NK-92 treated with Interleukin-12 subunit alpha and Interleukin-12 subunit beta, amount 100 ng/mL, for 24 hours (cell line): Measurements from ENCODE around the gene LMOD1.
"Not testable (repeated sequence)": the region's sequence is repeated elsewhere in the genome, so short reads cannot be mapped to it uniquely, and the experiment has no call there.

Experiments used
- DNase-seq: peaks from one replicate; lab custom pipeline; 2025; lab: John Stamatoyannopoulos, UW

LMOD1 gene

DNA sequence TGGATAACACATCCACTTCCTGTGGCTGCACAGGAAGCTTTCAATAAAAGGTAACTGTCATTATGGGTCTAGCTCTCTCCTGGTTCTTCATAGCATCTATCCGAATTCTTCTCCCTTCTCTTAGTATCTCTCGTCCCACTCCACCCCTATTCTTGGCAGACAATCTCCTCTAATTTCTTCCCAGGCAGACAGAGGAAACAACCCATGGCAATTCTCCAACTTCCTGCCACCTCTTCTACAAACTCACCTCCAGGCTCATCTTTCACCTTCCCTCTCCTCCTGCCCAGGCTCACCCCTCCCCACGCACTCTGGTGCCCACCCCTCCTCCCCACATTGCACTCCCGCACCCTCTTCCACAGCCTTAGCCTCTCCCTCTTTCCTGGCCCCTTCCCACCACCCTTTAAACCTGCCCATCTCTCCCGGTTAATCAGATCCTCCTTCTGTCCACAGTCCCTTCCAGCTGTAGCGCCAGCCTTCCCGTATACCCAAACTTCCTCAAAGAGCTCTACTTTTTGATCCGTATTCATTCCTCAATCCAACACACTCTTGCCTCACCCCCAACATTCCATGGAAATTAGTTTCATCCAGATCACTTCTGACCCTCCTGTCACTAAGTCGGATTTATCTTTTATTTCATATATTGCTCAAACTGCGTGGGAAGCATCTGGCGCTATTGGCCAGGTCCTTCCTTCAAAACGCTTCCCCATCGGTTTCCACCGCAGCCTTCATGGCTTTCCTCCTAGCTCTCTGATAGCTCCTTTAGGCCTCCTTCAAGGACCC, 31.7 kb downstream of the LMOD1 start:
- DNase-seq, result no peak

DNA sequence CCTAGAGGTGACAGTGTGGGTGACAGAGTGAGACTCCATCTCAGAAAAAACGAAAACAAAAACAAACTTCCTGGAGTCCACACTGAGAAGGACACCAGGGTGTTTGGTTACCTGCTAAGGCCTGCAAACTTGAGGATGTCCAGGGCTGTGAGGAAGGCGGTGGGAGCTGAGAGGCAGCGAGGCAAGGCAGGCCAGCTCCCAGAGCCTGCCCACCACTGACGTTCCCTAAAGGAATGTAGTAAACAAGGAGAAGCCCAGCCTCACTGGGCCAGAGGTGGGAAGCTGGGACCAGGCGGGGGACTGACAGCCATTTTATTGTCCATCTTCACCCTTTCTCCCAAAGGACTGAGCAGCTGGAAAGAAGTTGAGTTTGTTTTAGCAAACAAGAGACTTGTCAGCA, 33.5 kb downstream of the LMOD1 start:
- no peak for DNase-seq

DNA sequence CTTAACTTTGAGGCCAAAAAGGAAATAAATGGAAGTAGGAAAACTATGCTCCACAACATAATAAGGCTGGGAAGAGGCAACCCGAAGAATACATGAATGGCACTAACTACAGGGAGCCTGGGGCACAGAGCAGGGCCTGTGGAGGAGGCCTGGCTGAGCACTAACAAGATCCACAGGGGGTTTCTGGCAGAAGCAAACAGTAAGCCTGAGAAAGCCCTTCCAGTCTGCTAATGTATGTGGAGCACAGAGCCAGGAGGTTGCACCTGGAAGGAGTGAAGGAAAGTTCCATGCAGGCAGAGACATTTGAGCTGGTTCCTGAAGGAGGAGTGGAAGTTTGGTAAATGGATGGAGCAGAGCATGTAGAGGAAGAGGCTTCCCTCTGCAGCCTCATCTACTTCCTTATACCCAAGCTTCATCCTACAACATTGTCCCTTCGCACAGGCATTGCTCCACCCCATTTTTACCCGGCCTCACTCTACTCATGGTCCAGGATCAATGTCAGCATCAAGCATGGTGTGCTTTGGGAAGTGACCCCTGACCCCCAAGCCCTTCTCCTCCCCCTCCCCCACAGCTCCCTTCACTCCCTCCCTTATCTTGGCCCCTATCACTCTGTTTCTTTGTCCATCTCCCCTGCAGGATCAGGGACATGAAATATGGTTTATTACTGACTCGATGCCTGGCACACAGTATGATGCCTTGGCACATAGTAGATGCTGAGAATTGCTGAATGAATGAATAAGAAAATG, 34.3 kb downstream of the LMOD1 start:
- no peak for DNase-seq

DNA sequence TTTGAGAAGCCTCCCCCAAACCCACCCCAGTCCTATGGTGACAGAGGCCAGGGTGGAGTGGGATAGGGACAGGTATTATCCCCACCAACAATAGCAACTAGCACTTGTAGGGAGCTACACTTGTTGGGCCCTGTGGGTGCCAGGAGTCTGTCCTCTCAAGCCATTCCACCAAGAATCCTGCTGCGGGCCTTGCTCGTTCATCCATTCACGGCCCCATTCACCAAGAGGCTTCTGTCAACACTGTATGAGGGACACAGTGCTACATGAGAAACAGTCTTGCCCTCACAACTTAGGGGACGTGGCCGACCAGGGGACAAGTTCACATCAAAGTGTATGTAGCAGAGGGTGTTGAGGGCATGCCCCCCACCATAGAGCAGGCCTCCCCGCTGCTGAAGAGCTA, 38.7 kb downstream of the LMOD1 start:
- DNase-seq, result no peak

DNA sequence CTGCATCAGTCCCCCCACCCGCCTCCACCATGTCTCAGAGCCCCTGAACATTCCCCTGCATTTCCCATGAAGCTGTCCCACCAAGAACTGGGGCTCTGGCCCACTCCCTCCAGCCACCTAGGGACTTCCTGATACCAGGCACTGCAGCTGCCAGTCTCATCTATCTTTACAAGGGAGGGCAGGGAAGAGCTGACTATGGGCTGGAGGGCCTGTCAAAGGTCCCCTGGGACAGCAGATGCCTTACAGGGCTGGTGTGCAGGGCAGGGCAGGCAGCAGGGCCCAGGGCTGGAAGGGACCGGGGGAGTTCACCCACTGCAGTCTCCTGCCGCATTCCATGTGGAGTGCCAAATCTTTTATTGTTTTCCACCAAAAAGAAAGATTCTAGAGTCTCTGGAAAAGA, 40.0 kb downstream of the LMOD1 start:
- DNase-seq, result no peak

DNA sequence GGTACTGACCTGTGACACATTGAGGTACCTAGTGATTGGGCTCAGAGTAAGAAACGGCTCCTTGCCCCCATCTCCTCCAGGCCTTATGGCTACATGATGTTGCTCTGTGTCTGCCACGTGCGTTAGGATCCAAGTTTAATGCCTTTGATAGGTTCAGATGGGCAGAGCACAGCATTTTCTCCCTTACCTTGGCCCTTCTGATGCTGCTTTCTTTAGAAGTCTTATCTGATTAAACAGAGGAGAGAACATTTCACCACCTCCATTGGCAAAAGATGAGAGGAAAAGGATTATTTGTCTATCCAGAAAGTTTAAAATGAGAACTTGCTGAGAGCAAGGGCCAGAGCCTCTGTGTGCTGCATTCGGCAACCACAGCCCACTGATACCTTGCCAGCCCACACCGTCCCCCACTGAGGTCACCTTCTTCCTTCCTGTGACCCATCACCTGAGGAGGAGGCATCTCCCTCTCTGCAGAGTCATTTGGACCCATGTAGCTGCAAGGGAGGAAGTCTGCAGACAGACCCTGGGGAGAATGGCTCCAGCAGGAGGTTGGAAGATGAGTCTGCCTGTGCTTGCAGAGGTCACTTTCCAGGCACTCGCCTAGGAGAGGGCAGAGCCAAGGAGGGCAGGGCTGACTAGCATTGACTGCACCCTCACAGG, 41.0 kb downstream of the LMOD1 start:
- peak; percentile 11 for DNase-seq

DNA sequence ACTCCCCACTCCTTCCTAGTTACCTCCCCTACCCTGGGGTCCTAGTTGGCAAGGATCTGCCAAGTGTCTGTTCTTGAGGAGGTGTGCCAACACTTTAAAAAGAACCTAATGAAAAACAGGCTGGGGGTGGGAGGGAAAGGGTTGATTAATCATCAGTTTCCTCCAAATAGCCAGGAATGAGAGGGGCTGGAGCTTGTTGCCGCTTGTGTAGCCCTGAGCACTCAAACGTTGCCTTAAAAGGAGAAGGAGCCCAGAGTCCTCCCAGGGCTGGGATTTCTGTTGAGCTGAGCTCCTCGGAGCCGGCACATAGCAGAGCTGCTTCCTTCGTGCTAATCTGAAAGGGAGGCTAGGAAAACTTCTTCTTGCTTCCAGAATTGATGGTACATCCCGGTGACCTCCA, 41.8 kb downstream of the LMOD1 start:
- no peak for DNase-seq

DNA sequence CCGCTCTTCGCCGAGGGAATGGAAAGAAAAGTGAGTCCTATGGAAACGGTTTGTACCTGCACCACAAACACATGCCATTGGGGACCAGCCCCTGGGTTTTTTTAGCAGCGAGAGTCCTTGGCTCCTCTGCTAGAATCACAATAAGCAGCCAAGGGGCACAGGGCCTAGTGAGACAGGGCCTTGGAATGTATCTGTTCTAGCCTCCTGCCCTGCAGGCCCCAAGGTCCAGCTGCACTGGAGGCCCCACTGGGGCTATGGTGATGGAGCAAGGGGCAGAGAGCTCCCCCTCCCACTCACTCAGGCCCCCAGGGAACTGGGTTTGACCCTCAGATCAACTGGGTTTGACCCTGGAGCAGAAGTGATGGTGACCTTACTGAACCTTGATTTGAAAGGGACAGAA, 43.2 kb downstream of the LMOD1 start:
- no peak for DNase-seq

DNA sequence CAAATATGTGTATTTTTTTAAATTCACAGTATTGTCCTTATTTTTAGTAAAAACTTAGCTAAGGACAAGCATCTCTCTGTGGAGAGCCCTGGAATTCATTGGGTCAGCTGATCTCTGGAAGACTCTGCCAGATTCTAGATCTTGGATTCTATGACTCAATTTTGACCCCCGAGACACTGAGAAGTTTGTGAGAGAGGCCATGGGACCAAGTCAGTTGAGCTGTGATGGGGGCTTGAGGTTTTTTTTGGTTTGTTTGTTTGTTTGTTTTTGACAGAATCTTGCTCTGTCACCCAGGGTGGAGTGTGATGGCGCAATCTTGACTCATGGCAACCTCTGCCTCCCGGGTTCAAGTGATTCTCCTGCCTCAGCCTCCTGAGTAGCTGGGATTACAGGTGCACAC, 44.1 kb downstream of the LMOD1 start:
- DNase-seq, result no peak

DNA sequence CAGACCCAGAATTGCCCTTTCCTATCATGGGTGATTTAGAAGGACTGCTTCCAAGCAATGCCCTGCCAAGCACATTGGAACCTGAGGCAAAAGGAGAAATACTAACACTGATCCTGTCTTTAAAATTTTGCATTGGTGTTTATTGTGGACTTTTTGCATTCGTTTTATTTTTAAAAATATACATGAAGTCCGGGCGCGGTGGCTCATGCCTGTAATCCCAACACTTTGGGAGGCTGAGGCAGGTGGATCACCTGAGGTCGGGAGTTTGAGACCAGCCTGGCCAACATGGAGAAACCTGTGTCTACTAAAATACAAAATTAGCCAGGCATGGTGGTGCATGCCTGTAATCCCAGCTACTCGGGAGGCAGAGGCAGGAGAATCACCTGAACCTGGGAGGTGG, 45.3 kb downstream of the LMOD1 start:
- DNase-seq, result not testable (repeated sequence)

DNA sequence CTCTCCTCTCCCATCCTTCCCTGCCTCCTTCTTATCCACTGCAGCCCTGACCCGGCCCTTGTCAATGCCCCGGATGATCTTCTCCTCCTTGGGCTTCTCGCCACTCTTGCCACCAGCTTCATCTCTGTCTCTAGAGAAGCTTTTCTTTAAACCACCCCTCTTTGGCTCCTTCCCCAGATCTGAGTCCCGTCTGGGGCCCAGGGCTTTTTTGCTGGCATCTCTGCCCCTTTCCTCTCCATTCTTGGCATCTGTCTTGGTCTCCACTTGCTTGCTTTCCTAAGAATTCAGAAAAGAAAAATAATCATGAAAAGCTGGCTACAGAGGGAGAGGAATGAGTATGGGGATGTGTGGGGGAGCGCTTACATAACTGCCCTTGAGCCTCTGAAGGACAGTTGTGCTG, 45.9 kb downstream of the LMOD1 start:
- DNase-seq, result no peak

DNA sequence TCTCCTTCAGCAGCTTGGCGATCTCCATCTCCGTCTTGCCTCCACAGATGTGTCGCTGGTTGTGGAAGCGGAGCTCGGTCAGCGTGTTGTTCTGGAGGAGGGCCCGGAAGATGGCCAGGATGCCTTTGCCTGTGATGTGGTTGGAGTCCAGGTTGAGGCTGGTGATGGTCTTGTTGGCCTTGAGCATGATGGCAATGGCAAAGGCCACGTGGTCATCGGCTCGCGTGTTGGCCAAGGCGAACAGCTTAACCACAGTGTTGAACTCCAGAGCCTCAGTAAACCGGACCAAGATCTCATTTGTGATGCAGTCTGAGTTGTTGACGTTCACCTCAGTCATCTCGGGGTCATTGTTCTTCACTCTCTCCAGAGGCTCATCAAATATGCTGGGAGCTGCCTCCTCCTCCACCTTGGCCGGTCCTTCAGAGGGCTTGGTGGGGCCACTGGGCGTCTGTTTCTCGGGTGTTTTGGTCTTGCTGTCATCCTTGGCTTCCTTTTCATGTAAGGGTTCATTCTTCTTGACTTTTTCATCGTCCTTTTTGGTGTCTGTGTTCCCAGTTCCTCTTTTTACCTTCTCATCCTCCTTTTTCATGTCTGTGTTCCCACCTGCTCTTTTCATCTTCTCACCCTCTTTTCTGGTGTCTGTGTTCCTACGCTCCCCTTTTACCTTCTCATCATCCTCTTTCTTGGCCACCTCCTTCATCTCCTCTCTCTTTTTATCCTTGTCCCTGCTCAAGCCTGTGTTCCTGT, 46.5 kb downstream of the LMOD1 start:
- DNase-seq, result no peak

DNA sequence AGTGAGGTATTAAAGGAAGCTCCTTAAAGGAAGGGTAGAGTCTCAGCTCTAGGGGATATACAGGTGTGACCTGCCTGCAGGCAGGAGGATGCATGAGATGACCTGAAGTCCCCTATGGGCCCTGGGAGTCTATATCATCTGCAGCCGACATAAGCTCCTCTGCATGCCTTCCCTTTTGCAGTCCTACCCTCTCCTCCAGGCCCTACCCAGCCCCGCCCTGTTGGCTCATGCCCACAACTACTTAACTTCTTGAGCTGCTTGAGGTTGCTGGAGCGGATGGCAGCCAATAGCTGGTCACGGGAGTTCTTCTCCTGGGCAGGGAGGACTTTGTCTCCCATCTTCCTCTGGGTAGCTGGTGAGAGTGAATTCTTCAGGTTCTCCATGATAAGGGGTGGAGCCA, 47.4 kb downstream of the LMOD1 start:
- DNase-seq, result no peak

DNA sequence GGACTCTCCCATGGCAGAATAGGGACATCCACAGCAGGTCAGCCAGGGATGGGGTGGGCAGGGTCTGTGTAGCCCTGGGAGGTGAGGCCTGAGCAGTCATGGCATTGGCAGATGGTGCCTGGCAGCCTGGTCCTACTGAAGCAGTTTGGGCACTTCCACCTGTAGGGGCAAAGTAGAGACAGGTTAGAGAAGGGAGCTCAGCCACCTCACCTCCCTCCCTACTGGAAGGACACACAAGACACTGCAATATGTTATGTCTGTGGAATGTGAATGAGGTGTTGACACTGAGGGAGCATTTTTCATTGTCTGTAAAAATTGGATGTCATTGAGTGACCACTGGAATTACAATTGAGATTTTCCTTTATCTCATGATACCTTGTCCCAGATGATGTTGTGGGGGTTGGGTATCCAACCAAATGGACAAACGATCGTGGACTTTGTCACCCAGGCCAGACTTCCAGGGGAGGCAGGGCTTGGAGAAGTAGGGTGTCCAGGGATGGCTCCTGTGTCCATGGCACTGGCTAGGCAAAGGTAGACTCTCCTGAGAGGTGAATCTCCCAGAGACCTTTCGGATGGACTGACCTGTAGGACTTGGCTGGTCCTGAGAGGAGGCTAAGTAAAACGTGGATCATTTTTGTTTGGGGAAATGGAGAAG, 48.0 kb downstream of the LMOD1 start:
- DNase-seq, result no peak

DNA sequence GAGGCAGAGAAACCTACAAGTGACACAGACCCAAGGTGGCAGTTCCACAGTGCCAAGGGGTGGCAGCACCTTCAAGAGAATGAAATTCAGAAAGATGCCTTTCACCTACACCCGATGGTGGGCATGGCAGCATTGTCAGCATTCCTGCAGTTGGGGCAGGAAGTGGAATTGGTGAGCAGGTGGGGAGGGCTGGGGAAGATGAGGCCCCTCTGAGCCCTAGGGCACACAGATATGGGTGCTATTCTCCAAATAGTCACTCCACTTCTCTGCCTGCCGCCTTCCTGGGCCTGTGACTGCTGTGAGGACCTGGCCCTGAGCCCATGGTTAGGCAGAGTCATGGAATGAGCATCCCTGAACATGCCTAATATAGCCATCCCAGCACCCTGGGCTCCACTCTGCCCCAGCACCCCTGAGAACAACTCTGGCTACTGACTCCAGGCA, 49.4 kb downstream of the LMOD1 start:
- no peak for DNase-seq

DNA sequence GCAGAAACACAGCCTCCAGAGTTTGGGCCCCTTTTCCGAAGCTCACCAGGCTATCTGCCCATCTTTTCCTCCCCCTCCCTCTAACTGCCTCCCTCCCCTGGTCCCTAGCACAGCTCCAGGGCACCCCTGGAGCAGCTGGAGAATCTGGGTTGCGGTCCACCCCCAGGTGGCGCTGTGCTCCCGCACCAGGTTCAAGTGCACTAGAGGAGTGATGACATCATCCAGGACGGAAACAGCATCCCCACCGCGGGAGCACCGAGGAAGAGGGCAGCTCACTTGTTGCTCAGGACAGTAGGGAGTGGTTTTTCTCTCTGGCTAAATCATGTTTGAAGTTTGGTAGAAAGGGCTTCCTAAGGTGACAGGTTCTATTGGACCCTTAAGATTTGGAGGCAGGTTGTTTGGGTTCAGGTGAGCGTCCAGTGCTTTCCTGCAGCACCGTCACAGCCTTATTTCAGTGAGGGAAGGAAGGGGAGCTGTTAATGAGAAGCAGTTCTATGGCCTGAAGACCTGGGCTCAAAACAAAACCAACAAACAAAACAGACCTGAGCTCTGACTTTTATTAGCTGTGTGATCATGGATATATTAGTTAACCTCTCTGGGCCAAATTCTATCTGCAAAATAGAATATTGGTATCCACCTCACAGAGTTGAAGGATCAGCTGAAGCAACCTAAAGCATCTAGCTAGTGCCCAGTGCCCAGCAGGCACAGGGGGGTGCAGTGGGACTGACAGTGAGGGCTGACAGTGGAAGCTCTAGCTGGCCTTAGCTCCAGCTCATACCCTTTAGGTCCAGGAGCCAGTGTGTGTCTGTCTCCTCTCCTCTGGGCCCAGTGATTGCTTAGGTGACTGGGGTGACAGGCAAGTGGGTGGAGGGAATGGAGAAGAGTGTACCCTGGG, 50.2 kb downstream of the LMOD1 start:
- peak; percentile 74 for DNase-seq

DNA sequence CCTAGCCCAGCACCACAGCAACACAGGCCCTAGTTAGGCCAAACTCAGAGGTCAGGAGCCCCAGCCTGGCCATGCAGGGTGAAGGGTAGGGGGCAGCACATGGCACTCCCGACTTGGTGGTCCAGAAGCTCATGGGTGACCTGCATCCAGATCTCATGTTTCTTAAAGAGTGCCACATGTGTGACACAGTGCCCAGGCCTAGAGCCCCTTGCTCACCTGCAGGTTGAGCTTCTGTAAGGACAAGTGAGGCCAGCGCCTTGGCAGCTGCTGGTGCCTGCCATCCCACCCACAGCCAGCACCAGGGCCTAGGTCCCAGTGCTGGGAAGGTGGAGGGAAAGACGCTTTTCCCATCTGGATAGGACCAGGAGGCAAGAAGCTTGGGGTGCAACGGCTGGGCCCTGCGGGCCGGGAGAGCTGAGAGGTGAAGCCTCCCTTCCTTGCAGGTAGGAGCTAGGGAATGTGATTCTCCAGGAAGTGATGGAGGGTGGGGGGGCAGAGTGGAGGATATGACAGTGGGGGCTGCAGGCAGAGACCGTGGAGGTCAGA, 51.2 kb downstream of the LMOD1 start:
- DNase-seq, result no peak

DNA sequence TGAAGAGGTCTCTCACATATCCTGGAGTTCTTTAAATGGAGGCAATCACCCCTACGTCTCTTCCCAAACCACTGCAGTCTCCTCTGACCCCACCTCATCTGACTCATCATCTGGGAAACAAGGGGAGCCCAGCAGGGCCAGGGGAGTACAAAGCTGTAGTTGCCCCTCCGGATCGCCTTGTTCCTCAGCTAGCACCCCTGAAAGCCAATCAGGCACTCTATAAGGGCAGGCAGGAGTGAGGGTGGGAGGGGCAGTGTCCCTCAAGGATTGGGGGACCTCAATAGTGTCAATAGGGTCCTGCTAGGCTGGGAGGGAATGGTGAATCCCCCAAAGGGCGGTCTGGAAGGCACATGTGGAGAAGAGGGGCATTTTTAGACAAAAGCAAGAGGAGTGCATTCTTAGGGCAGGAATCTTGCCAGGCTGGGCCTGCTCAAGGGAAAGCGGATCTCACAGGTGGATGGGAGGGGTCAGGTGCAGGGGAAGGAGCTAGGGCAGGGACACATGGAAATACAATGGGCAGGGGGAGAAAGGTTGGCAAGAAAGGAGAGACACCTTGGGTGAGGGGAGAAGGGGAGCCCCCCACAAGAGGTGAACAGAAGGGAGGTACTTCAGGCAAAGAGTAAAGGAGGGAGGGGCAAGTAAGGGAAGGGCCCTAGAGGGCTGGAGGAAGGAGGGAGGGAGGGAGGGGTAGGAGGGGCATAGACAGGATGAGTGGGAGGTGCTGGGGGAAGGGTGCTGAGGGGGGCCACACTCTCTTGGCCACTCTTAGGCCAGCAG, 51.8 kb downstream of the LMOD1 start:
- no peak for DNase-seq

DNA sequence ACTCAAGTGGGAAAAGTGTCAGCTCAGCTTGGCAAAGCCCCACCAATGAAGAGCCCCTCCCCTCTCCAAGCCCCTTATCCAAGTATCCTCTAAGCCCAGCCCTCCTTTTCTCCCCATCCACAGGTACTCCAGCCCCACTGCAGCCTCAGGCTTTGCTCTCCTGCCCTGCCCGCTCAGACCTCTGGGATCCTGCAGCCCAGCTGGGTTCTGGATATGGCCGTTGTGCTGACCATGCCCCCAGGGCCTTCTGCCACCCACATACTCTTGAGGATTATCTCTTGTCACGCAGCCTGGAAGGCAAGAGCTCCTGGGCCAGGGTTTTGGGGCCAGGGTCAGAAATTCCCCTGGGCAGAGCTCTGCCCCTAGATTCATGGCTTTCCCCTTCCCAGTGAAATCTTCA, 52.9 kb downstream of the LMOD1 start:
- DNase-seq, result no peak

DNA sequence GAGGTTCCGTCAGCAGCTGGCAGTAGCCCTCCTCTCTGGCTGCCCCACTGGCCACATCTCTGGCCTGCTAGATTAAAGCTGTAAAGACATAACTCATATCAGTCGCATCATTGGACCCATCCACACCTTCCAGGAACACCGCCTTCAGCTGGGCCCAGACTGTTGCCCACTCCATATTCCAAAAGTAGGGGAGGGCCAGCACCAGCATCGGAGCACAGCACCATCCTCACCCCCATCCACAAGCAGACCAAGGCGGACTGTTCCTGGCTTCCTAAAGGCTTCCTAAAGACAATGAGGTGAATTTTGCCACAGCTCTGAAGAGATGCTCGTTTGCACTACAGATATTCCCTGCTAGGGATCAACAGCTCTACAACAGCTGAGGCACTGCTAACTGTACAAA, 54.1 kb downstream of the LMOD1 start:
- no peak for DNase-seq
